Measurements from ENCODE around the gene FAM83F.

FAM83F gene

GRCh38 chr22:40065981-40066380 is 71.2 kb downstream of the FAM83F start:
- no peak for DNase-seq (ENCODE audit: low spot score)

- DNase-seq (ENCODE audit: low spot score), result no peak
Observed at GRCh38 chr22:40067639-40068038, 72.9 kb downstream of the FAM83F start.

- DNase-seq (ENCODE audit: low spot score), result no peak
Observed at GRCh38 chr22:40070701-40071100, 75.9 kb downstream of the FAM83F start.

GRCh38 chr22:40071720-40072119 is 77.0 kb downstream of the FAM83F start:
- DNase-seq (ENCODE audit: low spot score), result no peak

GRCh38 chr22:40076702-40077645 is 82.2 kb downstream of the FAM83F start:
- DNase-seq (ENCODE audit: low spot score), result no peak

- no peak for DNase-seq (ENCODE audit: low spot score)
Observed at GRCh38 chr22:40077646-40078016, 82.9 kb downstream of the FAM83F start.

GRCh38 chr22:40081662-40082061 is 86.9 kb downstream of the FAM83F start:
- no peak for DNase-seq (ENCODE audit: low spot score)

- no peak for DNase-seq (ENCODE audit: low spot score)
Observed at GRCh38 chr22:40082184-40082583, 87.4 kb downstream of the FAM83F start.

GRCh38 chr22:40083794-40084193 is 89.0 kb downstream of the FAM83F start:
- no peak for DNase-seq (ENCODE audit: low spot score)

- no peak for DNase-seq (ENCODE audit: low spot score)
Observed at GRCh38 chr22:40084246-40084645, 89.5 kb downstream of the FAM83F start.

GRCh38 chr22:40088818-40089217 is 94.1 kb downstream of the FAM83F start:
- no peak for DNase-seq (ENCODE audit: low spot score)

Measured in AG08396 (cell line).